Neural crest cell (in vitro differentiated cells): Measurements from ENCODE around the gene ACSM2B. TPM values are rescaled to one million over a fixed set of nuclear protein-coding genes. Genes with fewer than 3 reads are reported as not detected.
"Not testable (repeated sequence)": the region's sequence is repeated elsewhere in the genome, so short reads cannot be mapped to it uniquely, and the experiment has no call there.

Source experiments
- DNase-seq: peaks from one replicate; pipeline ENCODE4 v3.0.0; 2021; ENCODE audit warnings: low read depth, mixed read lengths, low spot score
- H3K27ac Mint-ChIP-seq: one replicate; pipeline ENCODE4 v1.8.0; 2021; ENCODE audit warnings: mild to moderate bottlenecking, mixed read lengths; ENCODE audit not compliant: unreplicated experiment
- H3K27me3 Mint-ChIP-seq: 2 replicates; pipeline ENCODE4 v1.8.0; 2021; ENCODE audit warnings: low read depth, mild to moderate bottlenecking, mixed read lengths
- H3K36me3 Mint-ChIP-seq: 2 replicates; pipeline ENCODE4 v1.8.0; 2021; ENCODE audit warnings: low read depth, mild to moderate bottlenecking, mixed read lengths
- H3K4me1 Mint-ChIP-seq: 2 replicates; pipeline ENCODE4 v1.8.0; 2021; ENCODE audit warnings: mixed read lengths
- H3K4me3 Mint-ChIP-seq: one replicate; pipeline ENCODE4 v1.8.0; 2021; ENCODE audit warnings: mild to moderate bottlenecking, mixed read lengths
- H3K9me3 Mint-ChIP-seq: 2 replicates; pipeline ENCODE4 v1.8.0; 2021; ENCODE audit warnings: mixed read lengths
- total RNA-seq: library from RNA; stranded (reverse); gene quantifications from 2 replicates; pipeline ENCODE4 v1.2.1, GENCODE V29; 2021
- TF ChIP-seq, protein P1 (sequence below): fragments of 200-600 bp; sonication (generic); conservative IDR thresholded peaks from 2 replicates; pipeline ENCODE4 v1.5.0; 2021; ENCODE audit warnings: antibody characterized with exemption, mild to moderate bottlenecking

Gene ACSM2B
- total RNA-seq, 1 donor from 2014 or later, result not detected

DNA sequence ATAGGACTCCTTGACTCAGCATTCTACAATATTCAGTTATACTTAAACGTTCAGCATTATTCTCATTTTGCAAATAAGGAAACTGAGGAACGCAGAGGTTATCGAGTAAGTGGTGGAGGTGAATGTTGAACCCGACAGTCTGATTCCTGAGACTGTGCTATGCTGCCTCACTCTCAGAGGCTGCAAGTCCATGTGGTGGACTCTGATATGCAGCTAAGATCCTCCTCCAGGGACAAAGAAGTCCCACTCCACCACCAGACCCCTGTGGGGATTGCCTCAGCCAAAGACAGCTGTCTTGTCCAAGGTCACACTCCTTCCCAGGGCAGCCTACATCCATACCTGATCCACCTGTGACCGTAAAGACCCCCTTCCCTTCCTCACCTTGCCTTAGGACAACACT, 37.5 kb downstream of the ACSM2B start:
- H3K4me1 Mint-ChIP-seq, result no peaks in the 10 kb centered on the region
- TF ChIP-seq, protein P1, sequence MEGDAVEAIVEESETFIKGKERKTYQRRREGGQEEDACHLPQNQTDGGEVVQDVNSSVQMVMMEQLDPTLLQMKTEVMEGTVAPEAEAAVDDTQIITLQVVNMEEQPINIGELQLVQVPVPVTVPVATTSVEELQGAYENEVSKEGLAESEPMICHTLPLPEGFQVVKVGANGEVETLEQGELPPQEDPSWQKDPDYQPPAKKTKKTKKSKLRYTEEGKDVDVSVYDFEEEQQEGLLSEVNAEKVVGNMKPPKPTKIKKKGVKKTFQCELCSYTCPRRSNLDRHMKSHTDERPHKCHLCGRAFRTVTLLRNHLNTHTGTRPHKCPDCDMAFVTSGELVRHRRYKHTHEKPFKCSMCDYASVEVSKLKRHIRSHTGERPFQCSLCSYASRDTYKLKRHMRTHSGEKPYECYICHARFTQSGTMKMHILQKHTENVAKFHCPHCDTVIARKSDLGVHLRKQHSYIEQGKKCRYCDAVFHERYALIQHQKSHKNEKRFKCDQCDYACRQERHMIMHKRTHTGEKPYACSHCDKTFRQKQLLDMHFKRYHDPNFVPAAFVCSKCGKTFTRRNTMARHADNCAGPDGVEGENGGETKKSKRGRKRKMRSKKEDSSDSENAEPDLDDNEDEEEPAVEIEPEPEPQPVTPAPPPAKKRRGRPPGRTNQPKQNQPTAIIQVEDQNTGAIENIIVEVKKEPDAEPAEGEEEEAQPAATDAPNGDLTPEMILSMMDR, result no peak
- no peaks in the 10 kb centered on the region for H3K9me3 Mint-ChIP-seq
- H3K36me3 Mint-ChIP-seq, result no peaks in the 10 kb centered on the region
- no peak overlapping the region for H3K27ac Mint-ChIP-seq
- DNase-seq, result no peak
- peaks cover 33% of the 10 kb centered on the region for H3K27me3 Mint-ChIP-seq
- H3K4me3 Mint-ChIP-seq, result no peak overlapping the region

DNA sequence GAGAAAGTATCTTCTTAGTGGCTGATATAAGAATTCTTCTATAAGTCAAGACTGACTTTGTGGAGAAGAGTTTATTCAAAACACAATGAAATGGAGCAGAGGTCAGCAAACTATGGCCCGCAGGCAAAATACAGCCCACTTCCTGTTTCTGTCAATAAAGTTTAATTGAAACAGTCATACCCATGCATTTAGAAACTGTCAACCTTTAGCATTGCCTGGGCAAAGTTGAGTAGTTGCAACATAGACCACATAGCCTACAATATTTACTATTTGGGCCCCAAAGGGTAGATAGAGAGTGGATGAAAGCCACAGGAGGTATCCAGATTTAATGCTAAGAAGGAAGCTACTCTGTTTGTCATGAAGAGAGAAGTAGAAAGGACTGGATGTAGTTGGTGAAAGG, 38.0 kb downstream of the ACSM2B start:
- H3K27me3 Mint-ChIP-seq, result peaks cover 30% of the 10 kb centered on the region
- DNase-seq, result no peak
- no peaks in the 10 kb centered on the region for H3K36me3 Mint-ChIP-seq
- no peak overlapping the region for H3K27ac Mint-ChIP-seq
- no peaks in the 10 kb centered on the region for H3K4me1 Mint-ChIP-seq
- no peak overlapping the region for H3K4me3 Mint-ChIP-seq
- no peaks in the 10 kb centered on the region for H3K9me3 Mint-ChIP-seq
- TF ChIP-seq, protein P1, result no peak

DNA sequence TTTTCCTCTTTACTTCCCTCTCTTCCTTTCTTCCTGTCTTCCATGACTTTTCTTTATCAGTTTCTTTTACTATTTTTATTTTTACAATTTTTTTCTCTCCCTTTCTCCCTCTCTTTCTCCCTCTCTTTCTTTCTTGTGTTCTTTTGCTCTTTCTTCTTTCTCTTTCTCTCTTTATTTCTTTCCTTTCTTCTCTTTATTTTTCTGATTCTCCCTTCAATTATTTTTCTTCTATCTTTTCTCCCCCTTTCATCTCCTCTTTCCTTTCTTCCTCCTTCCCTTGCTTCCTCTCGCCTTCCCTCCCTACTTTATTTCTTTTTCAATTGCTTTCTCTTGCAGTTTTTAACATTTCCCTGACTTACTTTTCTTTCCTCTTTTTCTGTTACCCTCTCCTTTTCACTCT, 39.5 kb downstream of the ACSM2B start:
- H3K4me3 Mint-ChIP-seq, H3K9me3 Mint-ChIP-seq, H3K27ac Mint-ChIP-seq, DNase-seq, H3K4me1 Mint-ChIP-seq, H3K36me3 Mint-ChIP-seq: not testable (repeated sequence)
- peaks cover 26% of the 10 kb centered on the region for H3K27me3 Mint-ChIP-seq

DNA sequence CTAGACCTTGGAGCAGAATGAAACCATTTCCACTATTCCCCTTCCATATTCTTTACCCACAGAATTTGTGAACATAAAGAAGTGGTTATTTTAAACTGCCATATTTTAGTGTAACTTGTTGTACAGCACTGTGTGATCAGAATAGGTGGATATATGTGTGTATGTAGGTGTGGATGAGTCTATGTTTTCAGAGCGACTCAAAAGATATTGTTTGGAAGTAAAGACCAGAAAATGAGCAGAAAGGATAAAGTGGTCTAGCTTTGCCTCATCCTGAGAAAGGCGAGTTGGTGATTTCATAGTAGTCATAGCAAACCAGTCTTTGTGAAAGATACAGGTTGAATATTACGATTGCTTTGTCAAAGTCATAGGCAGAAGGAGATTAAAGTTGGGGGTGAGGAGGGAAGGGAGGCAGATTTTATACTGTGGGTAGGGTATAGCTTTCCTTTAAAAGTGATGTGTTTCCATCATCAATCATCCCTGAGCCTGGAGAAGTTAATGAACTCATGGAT, 43.8 kb downstream of the ACSM2B start:
- H3K27ac Mint-ChIP-seq, H3K36me3 Mint-ChIP-seq, DNase-seq, H3K9me3 Mint-ChIP-seq, H3K4me1 Mint-ChIP-seq, H3K4me3 Mint-ChIP-seq: not testable (repeated sequence)
- peaks cover 17% of the 10 kb centered on the region for H3K27me3 Mint-ChIP-seq

DNA sequence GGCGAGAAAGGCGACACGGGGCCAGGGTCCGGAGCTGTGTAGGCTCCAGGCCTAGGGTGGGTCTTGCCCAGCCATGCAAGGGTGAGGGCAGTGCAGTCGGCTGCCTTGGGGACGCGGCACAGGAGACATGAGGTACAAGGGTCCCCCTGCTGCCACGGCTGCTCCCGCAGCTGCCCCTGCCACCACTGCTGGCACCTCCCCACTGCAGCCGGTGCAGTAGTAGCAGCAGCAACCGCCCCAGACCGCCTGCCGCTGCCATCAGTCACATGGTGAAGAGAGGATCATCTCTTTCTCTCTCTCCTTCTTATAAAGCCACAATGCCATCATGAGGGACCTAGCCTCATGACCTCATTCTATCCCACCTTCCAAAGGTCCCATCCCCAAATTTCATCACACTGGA, 44.4 kb downstream of the ACSM2B start:
- H3K4me3 Mint-ChIP-seq, H3K36me3 Mint-ChIP-seq, DNase-seq, H3K4me1 Mint-ChIP-seq, H3K9me3 Mint-ChIP-seq, H3K27ac Mint-ChIP-seq: not testable (repeated sequence)
- peaks cover 12% of the 10 kb centered on the region for H3K27me3 Mint-ChIP-seq

DNA sequence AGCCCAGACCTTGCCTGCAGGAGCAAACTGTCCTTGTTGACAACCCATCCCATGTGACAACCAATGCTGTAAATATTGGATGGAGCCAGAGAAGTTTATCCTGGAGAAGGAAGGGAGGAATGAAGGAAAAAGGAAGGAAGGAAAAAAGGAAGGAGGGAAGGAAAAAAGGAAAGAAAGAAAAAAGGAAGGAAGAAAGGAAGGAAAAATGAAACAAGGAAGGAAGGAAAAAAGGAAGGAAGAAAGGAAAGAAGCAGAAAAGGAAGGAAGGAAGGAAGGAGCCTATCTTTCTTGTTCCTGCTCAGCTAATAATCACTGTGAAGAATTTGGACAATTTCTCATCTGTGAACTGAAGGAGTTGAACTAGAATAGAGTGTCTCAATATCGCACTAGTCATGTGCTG, 56.1 kb downstream of the ACSM2B start:
- DNase-seq, result no peak
- Mint-ChIP-seq H3K27ac (no peak overlapping the region), H3K9me3 (no peaks in the 10 kb centered on the region)

DNA sequence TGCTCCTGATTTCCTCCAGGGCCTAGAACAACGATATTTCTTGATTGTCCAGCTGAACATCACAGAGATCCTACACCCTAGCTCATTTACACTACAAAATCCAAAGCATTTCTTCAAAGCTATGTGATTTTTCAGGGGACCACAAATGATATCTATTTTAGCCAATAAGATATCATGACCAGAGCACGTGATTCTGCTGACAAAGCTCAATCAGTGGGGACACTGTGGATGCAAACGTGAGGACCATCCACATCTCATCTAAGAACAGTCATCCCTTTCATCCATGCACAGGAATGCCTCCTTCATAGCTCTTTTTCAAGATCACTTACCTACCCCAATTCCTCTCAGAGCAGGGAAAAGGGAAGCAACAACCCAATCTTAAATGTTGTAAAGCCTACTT, 56.9 kb downstream of the ACSM2B start:
- DNase-seq, result no peak
- TF ChIP-seq, protein P1, result no peak
- Mint-ChIP-seq H3K9me3 (no peaks in the 10 kb centered on the region), H3K4me3 (no peak overlapping the region), H3K27me3 (peaks cover 59% of the 10 kb centered on the region), H3K36me3 (no peaks in the 10 kb centered on the region), H3K27ac (no peak overlapping the region), H3K4me1 (no peaks in the 10 kb centered on the region)

More for the DNA sequence above, 56.1 kb downstream of the ACSM2B start:
- H3K27me3 Mint-ChIP-seq, result peaks cover 50% of the 10 kb centered on the region
- TF ChIP-seq, protein P1, result no peak
- H3K4me1 Mint-ChIP-seq, result no peaks in the 10 kb centered on the region
- no peak overlapping the region for H3K4me3 Mint-ChIP-seq
- H3K36me3 Mint-ChIP-seq, result no peaks in the 10 kb centered on the region
